Choroid plexus epithelial cell (primary cell): ENCODE data around the gene TCF12.

Source experiments
- DNase-seq: peaks from one replicate; pipeline ENCODE4 v3.0.0-alpha.2; 2010; ENCODE audit warnings: low read depth
- H3K4me3 ChIP-seq: 2 replicates; pipeline ENCODE4 v1.5.1; 2011; ENCODE audit warnings: low read depth, mild to moderate bottlenecking, control low read depth, low read length, moderate library complexity
- CTCF ChIP-seq: conservative IDR thresholded peaks from 2 replicates; pipeline ENCODE4 v1.5.1; 2011; ENCODE audit warnings: low read depth, mild to moderate bottlenecking, control low read depth, inconsistent platforms, low read length, moderate library complexity

The TCF12 gene

GRCh38 chr15:57045741-57046382 lies 127.4 kb downstream of the TCF12 start:
- no peak overlapping the region for H3K4me3 ChIP-seq
- no peak for DNase-seq
- no peak for TF ChIP-seq CTCF

DNA sequence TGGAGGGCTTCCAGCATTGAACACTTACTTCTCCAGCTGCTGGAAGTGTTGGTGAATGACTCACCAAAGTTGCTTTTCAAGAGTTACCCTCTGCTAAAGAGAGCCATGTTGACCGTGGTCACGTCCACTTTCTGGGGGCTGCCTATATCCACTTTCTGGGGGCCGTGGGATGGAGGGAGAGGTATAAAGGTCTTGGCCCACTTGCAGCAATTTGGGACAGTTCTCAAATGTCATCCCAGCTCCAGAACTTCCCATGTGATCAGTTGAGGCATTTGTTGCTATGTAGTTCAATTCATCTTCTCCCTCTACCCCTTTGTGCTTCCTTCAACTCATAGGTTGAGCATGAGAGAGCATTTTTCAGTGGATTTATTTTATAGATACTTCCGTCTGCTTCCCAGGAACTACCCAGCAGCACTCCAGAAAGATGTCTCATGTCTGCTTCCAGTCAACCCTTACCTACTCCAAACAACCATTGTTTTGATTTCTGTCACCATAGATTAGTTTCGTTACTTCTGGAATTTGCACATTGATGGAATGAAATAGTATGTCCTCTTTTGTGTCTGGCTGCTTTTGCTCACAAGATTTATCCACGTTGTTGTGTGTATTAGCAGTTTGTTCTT lies 130.6 kb downstream of the TCF12 start:
- TF ChIP-seq CTCF: no peak
- peak; percentile 31 for DNase-seq

GRCh38 chr15:57053470-57053869 lies 135.0 kb downstream of the TCF12 start:
- H3K4me3 ChIP-seq: no peak overlapping the region
- DNase-seq: no peak
- TF ChIP-seq CTCF: no peak

More for the DNA sequence above, 130.6 kb downstream of the TCF12 start:
- H3K4me3 ChIP-seq: no peak overlapping the region

GRCh38 chr15:57054204-57054750 lies 135.8 kb downstream of the TCF12 start:
- no peak for DNase-seq
- H3K4me3 ChIP-seq: no peak overlapping the region
- TF ChIP-seq CTCF: no peak

DNA sequence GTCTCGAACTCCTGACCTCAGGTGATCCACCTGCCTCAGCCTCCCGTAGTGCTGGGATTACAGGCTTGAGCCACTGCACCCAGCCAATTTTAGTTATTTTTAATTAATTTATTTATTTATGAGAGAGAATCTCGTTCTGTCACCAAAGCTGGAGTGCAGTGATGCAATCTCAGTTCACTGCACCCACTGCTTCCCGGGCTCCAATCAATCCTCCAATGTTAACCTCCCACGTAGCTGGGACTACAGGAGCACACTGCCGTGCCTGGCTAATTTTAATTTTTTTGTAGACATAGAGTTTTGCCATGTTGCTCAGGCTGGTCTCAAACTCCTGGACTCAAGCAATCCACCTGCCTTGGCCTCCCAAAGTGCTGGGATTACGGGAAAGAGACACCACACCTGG lies 137.9 kb downstream of the TCF12 start:
- H3K4me3 ChIP-seq: no peak overlapping the region
- no peak for DNase-seq
- TF ChIP-seq CTCF: no peak

GRCh38 chr15:57057134-57057930 lies 138.9 kb downstream of the TCF12 start:
- no peak for TF ChIP-seq CTCF
- no peak overlapping the region for H3K4me3 ChIP-seq
- DNase-seq: no peak
